ENCODE results near the gene EMX1. TPM values are rescaled to one million over a fixed set of nuclear protein-coding genes. Genes with fewer than 3 reads are reported as not detected.
A peak's percentile ranks its signal among the peaks of the same experiment; 100 is the strongest.

Gene EMX1
- total and polyA plus RNA-seq, 2 of the 13 experiments (the other 11 are each of a cell fraction or from before 2014, with no cell fraction given): 0.62 to 4.9 TPM

- TF ChIP-seq ZIK1 (CRISPR knock-in tag; IDR thresholded peaks at IDR 0.05; ENCODE audit: borderline replicate concordance, low read depth): peak; percentile 70; the same call in 1 of the 2 replicates
- peak; percentile 90 for TF ChIP-seq POGZ (CRISPR knock-in tag; IDR thresholded peaks at IDR 0.05)
- TF ChIP-seq, protein P1, sequence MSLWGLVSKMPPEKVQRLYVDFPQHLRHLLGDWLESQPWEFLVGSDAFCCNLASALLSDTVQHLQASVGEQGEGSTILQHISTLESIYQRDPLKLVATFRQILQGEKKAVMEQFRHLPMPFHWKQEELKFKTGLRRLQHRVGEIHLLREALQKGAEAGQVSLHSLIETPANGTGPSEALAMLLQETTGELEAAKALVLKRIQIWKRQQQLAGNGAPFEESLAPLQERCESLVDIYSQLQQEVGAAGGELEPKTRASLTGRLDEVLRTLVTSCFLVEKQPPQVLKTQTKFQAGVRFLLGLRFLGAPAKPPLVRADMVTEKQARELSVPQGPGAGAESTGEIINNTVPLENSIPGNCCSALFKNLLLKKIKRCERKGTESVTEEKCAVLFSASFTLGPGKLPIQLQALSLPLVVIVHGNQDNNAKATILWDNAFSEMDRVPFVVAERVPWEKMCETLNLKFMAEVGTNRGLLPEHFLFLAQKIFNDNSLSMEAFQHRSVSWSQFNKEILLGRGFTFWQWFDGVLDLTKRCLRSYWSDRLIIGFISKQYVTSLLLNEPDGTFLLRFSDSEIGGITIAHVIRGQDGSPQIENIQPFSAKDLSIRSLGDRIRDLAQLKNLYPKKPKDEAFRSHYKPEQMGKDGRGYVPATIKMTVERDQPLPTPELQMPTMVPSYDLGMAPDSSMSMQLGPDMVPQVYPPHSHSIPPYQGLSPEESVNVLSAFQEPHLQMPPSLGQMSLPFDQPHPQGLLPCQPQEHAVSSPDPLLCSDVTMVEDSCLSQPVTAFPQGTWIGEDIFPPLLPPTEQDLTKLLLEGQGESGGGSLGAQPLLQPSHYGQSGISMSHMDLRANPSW (CRISPR knock-in tag; IDR thresholded peaks at IDR 0.05; ENCODE audit: borderline replicate concordance): no peak
- TF ChIP-seq ZNF142 (CRISPR knock-in tag; IDR thresholded peaks at IDR 0.05): no peak
- TF ChIP-seq ZHX1 (CRISPR knock-in tag; IDR thresholded peaks at IDR 0.05; ENCODE audit: low read depth): peak; percentile 72; the same call in 1 of the 2 replicates
- no peak for TF ChIP-seq MLX (CRISPR knock-in tag; IDR thresholded peaks at IDR 0.05)
- peak; percentile 80; the same call in 1 of the 2 replicates for TF ChIP-seq HES4 (CRISPR knock-in tag; IDR thresholded peaks at IDR 0.05; ENCODE audit: borderline replicate concordance)
- no peak for TF ChIP-seq PHF5A (CRISPR knock-in tag; IDR thresholded peaks at IDR 0.05; ENCODE audit: low read depth, unreplicated experiment)
- TF ChIP-seq, protein P2, sequence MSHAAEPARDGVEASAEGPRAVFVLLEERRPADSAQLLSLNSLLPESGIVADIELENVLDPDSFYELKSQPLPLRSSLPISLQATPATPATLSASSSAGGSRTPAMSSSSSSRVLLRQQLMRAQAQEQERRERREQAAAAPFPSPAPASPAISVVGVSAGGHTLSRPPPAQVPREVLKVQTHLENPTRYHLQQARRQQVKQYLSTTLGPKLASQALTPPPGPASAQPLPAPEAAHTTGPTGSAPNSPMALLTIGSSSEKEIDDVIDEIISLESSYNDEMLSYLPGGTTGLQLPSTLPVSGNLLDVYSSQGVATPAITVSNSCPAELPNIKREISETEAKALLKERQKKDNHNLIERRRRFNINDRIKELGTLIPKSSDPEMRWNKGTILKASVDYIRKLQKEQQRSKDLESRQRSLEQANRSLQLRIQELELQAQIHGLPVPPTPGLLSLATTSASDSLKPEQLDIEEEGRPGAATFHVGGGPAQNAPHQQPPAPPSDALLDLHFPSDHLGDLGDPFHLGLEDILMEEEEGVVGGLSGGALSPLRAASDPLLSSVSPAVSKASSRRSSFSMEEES (CRISPR knock-in tag; IDR thresholded peaks at IDR 0.05): peak; percentile 46; the same call in 1 of the 2 replicates
- no peak for TF ChIP-seq HNRNPH1 (optimal IDR thresholded peaks at IDR 0.05; ENCODE audit: low read depth, low read length)
- TF ChIP-seq, protein P3, sequence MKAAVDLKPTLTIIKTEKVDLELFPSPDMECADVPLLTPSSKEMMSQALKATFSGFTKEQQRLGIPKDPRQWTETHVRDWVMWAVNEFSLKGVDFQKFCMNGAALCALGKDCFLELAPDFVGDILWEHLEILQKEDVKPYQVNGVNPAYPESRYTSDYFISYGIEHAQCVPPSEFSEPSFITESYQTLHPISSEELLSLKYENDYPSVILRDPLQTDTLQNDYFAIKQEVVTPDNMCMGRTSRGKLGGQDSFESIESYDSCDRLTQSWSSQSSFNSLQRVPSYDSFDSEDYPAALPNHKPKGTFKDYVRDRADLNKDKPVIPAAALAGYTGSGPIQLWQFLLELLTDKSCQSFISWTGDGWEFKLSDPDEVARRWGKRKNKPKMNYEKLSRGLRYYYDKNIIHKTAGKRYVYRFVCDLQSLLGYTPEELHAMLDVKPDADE (CRISPR knock-in tag; IDR thresholded peaks at IDR 0.05): no peak
- TF ChIP-seq MED13 (CRISPR knock-in tag; IDR thresholded peaks at IDR 0.05): no peak
Observed at GRCh38 chr2:72915907-72916742, 1.2 kb upstream of the EMX1 start (continued).

All from HepG2 (cell line).